ENCODE measurements around the gene CEP104.

CEP104 gene

GRCh38 chr1:3893190-3893589 is 36.2 kb upstream of the CEP104 start:
- no peak for DNase-seq

GRCh38 chr1:3892748-3893147 is 35.7 kb upstream of the CEP104 start:
- no peak for DNase-seq

GRCh38 chr1:3891329-3891865 is 34.4 kb upstream of the CEP104 start:
- no peak for DNase-seq

DNA sequence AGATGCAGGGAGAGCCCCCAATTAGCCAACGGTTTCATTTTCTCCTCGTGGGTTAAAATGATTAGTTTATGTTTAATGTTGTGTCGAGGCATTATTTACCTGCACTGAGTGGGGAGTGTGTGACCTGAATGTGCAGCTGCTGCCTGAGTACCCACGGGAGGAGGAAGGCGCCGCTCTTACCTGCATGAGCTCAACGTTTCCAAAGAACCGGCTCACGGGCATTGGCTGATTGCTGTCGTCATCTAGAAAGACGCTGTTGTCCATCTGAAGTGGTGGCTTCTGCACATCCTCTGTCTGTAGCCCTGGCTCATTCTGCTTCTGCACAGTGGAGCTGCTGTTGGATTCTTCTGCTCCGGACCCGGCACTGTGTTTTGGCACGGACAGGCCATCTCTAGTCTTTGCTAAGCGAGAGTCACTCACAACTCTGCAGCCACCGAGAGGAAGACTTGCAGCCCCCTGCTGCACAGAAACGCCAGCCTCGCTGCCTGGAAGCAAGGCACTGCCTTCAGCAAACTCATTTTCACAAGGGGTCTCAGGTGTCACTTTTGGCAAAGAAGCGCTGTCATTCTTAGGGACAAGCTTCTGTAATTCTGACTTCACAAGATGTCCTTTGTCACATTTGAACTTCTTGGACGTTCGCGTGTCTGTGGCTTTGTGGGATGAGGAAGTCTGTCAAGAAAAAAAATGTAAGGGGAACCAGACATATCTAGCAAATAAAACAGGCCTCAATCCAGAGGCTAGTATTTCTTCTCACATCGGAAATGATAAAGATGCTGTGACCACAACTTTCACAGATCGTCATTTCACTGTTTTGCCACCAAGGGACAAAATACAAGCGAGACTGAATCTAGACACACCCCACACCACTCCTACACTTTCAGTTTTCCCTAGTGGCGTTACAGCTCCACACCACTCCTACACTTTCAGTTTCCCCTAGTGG is 33.6 kb upstream of the CEP104 start:
- DNase-seq, result no peak

GRCh38 chr1:3889936-3890335 is 32.9 kb upstream of the CEP104 start:
- DNase-seq, result no peak

GRCh38 chr1:3888301-3888700 is 31.3 kb upstream of the CEP104 start:
- DNase-seq, result no peak

DNA sequence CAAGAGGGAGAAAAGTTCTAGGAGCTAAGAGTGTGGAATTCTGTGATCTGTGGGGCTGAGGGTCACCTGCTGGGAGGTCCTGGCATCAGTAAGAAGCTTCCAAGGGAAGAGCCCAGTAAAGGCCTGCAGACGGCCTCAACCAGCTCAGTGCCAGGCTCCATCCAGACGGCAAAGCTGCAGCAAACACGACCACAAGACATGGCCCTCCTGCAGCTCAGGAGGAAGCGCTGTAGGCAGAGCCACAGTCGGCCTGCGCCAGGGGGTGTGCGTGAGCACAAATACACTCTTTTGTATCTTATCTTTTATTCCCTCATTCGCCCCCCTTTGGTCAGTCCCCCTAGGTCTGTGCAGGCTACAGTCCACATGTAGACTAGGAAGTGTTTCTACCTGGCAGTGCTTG is 29.7 kb upstream of the CEP104 start:
- no peak for DNase-seq

GRCh38 chr1:3886106-3886670 is 29.2 kb upstream of the CEP104 start:
- DNase-seq, result no peak

GRCh38 chr1:3885611-3886010 is 28.6 kb upstream of the CEP104 start:
- DNase-seq, result no peak

- DNase-seq, result no peak
Observed at GRCh38 chr1:3884966-3885365, 28.0 kb upstream of the CEP104 start.

GRCh38 chr1:3883194-3883925 is 26.3 kb upstream of the CEP104 start:
- DNase-seq, result no peak

DNA sequence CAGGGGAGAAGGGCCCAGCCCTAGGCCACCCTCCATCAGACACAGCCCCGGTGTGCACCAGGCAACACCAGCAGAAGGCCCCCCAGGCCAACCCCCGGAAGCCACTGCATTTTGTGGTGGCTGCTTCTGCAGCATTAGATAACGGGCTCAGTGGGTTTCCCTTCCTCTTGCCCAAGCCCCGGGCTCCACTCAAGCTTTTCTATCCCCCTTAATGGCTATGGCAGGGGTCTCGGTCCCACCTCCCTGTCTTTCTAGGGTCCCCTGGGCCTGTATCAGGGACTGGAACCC is 24.1 kb upstream of the CEP104 start:
- no peak for DNase-seq

DNA sequence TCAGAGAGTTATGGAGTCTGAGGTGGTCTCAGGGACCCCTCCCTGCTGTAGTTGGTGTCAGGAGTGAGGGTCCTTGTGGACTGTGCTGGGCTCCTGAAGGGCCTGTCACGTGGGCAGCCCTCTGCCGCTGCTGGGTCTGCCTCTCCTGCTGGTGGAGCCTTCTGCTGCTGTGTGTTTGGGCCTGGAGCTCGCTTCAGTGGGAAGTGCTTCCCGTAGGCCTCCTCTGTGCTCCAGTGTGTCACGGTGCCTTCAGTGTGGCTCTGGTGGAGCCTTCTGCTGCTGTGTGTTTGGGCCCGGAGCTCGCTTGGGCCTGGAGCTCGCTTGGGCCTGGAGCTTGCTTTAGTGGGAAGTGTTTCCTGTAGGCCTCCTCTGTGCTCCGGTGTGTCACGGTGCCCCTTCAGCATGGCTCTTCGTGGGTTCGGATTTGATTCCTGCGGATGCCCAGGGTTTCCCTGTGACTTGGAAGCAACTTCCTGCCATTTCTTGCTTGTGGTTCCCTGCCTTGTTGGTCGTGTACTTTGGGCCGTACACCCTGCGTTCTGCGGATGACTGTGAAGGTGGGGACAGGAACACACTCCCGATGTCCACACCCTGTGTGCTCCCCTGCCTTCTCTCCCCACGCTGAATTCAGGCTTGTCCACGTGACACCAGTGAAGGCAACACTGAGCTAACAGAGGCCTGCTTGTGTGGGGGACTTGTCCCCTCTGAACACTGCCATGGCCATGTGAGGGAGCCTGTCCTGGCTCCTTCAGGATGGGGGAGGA is 23.6 kb upstream of the CEP104 start:
- DNase-seq, result no peak

GRCh38 chr1:3879787-3880428 is 22.9 kb upstream of the CEP104 start:
- no peak for DNase-seq

DNA sequence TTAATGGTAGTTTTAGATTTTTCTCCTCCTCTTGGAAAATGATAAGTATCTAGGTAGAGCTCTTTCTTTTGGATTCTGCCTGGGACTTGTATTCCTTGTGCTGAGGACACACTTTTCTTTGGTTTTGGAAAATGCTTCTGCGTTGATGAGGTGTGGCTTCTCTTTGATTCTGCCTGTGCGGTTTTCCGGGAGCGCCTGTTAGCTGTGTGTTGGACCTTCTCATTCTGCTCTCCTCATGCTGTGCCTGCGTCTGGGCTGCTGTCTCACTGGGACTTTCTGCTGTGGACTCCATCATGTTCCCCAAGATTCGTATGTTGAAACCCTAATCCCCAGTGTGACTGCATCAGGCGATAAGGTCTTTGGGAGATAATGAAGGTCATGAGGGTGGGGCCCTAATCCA is 22.1 kb upstream of the CEP104 start:
- DNase-seq, result no peak

DNA sequence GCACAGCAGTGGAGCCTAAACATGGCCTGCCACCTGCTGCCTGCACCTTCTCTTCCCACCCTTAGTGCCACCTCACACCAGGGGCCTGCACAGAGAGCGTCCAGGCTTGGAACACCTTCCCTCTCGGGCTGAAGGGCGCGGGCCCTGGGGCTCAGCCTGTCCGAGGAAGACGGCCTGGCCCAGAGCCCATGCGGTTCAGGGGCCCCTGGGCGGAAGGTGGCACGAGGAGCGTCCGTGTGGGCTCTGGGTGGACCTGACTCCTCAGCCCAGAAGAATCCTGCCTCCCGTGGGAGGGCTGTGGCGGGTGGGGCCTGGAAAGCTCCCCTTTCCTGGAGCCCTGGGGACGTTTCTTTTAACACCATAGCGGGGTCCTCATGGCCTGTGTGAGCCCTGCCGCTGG is 19.7 kb upstream of the CEP104 start:
- no peak for DNase-seq

GRCh38 chr1:3874736-3875135 is 17.7 kb upstream of the CEP104 start:
- DNase-seq, result no peak

- DNase-seq, result no peak
Observed at GRCh38 chr1:3872546-3872945, 15.5 kb upstream of the CEP104 start.

DNA sequence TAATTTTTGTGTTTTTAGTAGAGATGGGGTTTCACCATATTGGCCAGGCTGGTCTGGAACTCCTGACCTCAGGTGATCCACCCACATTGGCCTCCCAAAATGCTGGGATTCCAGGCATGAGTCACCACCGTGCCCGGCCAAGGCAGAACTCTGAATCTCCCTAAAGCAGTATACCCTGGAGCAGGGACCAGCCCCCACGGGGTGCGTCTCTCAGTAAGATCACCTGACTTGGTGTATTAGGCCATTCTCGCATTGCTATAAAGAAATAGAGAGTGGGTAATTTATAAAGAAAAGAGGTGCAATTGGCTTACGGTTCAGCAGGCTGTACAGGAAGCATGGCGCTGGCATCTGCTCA is 14.4 kb upstream of the CEP104 start:
- DNase-seq, result no peak

- no peak for DNase-seq
Observed at GRCh38 chr1:3869751-3870301, 12.8 kb upstream of the CEP104 start.

DNA sequence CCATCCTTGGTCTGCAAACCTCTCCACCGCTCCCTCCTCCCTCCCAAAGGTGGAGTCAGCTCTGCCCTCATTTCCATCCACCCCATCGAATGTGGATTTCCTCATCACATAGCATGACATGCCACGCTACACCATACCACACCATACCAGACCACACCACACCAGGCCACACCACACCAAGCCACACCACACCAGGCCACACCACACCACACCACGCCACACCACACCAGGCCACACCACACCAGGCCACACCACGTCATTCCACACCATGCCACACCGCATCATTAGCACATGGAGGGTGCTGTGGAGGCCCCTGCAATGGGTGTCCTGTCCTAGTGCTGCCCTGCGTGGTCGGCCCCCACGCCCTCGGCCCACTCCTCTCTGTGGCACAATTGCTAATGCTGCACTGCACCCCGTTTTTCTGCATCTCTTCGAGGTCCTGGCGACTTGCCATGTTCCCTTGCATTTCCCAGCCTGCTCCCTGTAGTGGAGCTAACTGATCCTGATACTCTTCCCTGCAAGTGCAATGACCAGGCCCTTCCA is 11.5 kb upstream of the CEP104 start:
- DNase-seq, result no peak

GRCh38 chr1:3865606-3866160 is 8.7 kb upstream of the CEP104 start:
- no peak for DNase-seq
